ENCODE data around the gene TLL2. TPM values are rescaled to one million over a fixed set of nuclear protein-coding genes. Genes with fewer than 3 reads are reported as not detected.

The TLL2 gene
- total RNA-seq (2021) (0.09 and 0.11 TPM in 2 replicates), Bru-seq, nascent RNA (percentile 20 among the genes with signal in this experiment), BruChase-seq, experiment 1, labeled RNA remaining after a 2-hour chase (percentile 19 among the genes with signal in this experiment), BruChase-seq, experiment 2, labeled RNA remaining after a 6-hour chase (percentile 20 among the genes with signal in this experiment)
- long read RNA-seq = 0 reads

DNA sequence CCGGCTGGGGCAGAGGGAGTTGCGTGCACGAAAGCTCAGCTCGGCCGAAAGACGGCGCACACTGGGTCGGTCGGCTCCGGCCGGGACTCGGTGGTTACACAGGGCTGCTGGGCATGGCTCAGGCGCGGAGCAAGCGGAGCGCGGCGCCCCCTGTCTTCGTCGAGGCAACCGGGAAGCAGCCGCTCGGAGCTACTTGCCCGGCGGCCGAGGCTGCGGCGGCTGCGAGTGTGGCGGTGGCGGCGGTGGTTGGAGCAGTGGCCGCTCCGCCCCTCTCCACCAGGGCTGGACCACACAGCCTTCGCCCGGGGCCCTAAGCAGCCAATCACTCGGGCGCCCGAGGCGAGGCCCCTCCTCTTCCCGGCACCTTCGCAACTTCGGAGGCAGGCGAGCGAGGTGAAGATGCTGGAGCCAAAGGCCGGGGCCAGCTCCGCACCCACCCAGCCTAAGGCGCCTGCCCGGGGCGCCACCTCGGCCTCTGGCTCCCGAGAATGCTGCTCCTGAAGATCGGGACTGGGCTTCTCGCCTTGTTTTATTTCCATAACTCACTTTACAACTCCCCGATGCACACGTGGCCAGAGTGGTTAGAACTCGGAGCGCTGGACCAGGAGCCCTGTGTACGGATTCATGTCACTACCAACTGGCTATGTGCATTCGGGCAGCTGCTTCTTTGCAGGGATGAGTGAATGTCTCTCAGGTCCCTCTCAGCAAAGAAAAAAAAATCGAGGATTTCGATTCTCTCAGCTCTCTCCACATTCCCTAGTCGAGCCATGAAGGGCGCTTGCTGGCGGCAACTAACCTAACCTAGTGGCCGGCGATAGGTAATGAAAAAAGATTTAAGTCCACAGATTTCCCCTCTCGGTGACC lies at the start of gene TLL2:
Gene TLL2 (minus strand): TSS at position 229 of the 864 bp plus-strand sequence. CDS start 241 bp downstream, outside the sequence.
- Histone ChIP-seq H3K36me3 (ENCODE audit: insufficient read depth, low read length, poor library complexity, severe bottlenecking) (no peaks in the 10 kb centered on the region), H3K27ac (ENCODE audit: low read depth, low read length, poor library complexity, severe bottlenecking) (no peak within 1 kb of the TSS), H3K9me3 (ENCODE audit: low read depth, low read length, poor library complexity, severe bottlenecking) (no peaks in the 10 kb centered on the region), H3K27me3 (replicated peaks; ENCODE audit: insufficient read depth, low read depth, low read length, poor library complexity) (peaks cover 23% of the 10 kb centered on the region), H3K4me1 (ENCODE audit: insufficient read depth, low read length, poor library complexity, severe bottlenecking) (peaks cover 6% of the 10 kb centered on the region), H3K4me3 (ENCODE audit: low read depth, low read length, poor library complexity, severe bottlenecking) (peak within 1 kb of the TSS; percentile 50)
- DNase-seq (ENCODE audit: low spot score) = peak; percentile 91
- BruUV-seq (replicated peaks) = no TSS peak
- POLR2A ChIA-PET (ENCODE audit: low non-redundant PET) = interaction anchor here (0.6 kb wide), 1 partner anchor 40 kb away, joined by 4 read pairs; no protein-coding TSS in a partner anchor
- intact Hi-C loops (cut with micrococcal nuclease; ENCODE audit: unreplicated experiment) = no loop called here
- CTCF ChIA-PET = interaction anchor here (0.8 to 1.5 kb wide), 4 partner anchors 83 to 143 kb away, joined by 3 to 6 read pairs (median 4); no protein-coding TSS in a partner anchor
- TF ChIP-seq, protein P1, sequence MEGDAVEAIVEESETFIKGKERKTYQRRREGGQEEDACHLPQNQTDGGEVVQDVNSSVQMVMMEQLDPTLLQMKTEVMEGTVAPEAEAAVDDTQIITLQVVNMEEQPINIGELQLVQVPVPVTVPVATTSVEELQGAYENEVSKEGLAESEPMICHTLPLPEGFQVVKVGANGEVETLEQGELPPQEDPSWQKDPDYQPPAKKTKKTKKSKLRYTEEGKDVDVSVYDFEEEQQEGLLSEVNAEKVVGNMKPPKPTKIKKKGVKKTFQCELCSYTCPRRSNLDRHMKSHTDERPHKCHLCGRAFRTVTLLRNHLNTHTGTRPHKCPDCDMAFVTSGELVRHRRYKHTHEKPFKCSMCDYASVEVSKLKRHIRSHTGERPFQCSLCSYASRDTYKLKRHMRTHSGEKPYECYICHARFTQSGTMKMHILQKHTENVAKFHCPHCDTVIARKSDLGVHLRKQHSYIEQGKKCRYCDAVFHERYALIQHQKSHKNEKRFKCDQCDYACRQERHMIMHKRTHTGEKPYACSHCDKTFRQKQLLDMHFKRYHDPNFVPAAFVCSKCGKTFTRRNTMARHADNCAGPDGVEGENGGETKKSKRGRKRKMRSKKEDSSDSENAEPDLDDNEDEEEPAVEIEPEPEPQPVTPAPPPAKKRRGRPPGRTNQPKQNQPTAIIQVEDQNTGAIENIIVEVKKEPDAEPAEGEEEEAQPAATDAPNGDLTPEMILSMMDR (conservative IDR thresholded peaks at IDR 0.05; ENCODE audit: low read depth, low read length) = peak; percentile 72
- TF ChIP-seq EZH2 (IDR thresholded peaks at IDR 0.05; ENCODE audit: borderline replicate concordance, low read depth, low read length, poor library complexity, severe bottlenecking) = no peak

DNA sequence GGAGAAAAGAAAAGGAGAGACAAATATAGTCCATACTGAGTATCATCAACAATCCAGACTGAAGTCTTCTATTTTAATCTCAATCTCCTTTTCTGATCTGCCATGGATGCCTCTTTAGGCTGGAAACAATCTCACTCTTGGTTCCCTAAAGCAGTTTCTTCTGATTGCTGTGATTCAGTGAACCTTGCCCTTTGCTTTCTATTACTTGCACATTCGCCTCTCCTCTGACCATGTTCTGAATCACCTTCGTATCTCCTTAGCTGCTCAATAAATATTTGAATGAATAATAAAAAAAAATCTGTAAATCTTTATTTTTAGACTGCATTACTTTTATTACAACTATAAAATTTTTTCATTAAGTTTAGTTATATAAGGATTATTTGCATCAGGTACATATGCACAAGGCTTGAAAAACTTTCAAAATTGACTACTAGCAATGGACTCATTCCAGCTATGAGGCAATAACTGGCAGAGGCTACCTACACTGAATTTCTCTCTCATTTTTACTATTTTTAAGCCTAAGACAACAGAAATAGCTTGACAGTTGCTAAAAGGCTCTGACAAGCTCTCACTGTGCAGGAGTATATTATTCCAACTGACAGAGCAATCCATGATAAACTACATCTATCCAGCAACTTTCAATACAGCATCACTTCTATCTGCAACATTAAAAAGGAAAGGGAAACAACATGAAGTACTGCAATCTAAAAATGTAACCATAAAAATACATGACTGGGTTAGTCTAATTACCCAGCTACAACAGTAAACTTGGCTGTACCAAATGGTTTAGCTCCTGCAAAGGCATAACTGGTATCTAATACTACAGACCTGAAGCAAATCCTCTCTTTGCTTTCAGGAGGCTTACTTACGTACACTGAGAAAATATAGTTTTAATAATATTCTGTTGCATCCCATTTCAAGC lies 47.5 kb upstream of the TLL2 start:
- intact Hi-C loops (cut with micrococcal nuclease; ENCODE audit: unreplicated experiment) = no loop called here
- TF ChIP-seq, protein P1 (conservative IDR thresholded peaks at IDR 0.05; ENCODE audit: low read depth, low read length) = no peak
- TF ChIP-seq EZH2 (IDR thresholded peaks at IDR 0.05; ENCODE audit: borderline replicate concordance, low read depth, low read length, poor library complexity, severe bottlenecking) = no peak
- peaks cover 7% of the 10 kb centered on the region for H3K4me1 ChIP-seq (ENCODE audit: insufficient read depth, low read length, poor library complexity, severe bottlenecking)
- H3K36me3 ChIP-seq (ENCODE audit: insufficient read depth, low read length, poor library complexity, severe bottlenecking) = peaks cover 26% of the 10 kb centered on the region
- CTCF ChIA-PET = no interaction called here
- DNase-seq (ENCODE audit: low spot score) = no peak
- H3K4me3 ChIP-seq (ENCODE audit: low read depth, low read length, poor library complexity, severe bottlenecking) = no peak overlapping the region
- POLR2A ChIA-PET (ENCODE audit: low non-redundant PET) = no interaction called here
- H3K27me3 ChIP-seq (replicated peaks; ENCODE audit: insufficient read depth, low read depth, low read length, poor library complexity) = no peaks in the 10 kb centered on the region
- H3K27ac ChIP-seq (ENCODE audit: low read depth, low read length, poor library complexity, severe bottlenecking) = no peak overlapping the region
- BruUV-seq (replicated peaks) = no TSS peak
- no peaks in the 10 kb centered on the region for H3K9me3 ChIP-seq (ENCODE audit: low read depth, low read length, poor library complexity, severe bottlenecking)

DNA sequence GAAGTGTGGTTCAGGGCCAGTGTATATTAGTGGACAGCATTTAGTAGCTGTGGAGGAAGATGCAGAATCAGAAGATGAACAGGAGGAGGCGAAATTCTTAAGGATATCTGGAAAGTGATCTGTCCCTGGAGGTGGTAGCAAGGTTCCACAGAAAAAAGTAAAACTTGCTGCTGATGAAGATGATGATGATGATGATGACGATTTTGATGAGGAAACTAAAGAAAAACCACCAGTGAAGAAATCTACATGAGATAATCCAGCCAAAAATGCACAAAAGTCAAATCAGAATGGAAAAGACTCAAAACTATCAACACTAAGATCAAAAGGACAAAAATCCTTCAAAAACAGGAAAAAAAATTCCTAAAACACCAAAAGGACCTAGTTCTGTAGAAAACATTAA lies 46.8 kb upstream of the TLL2 start:
- CTCF ChIA-PET = no interaction called here
- H3K27ac ChIP-seq (ENCODE audit: low read depth, low read length, poor library complexity, severe bottlenecking) = no peak overlapping the region
- no TSS peak for BruUV-seq (replicated peaks)
- no peak for TF ChIP-seq EZH2 (IDR thresholded peaks at IDR 0.05; ENCODE audit: borderline replicate concordance, low read depth, low read length, poor library complexity, severe bottlenecking)
- TF ChIP-seq, protein P1 (conservative IDR thresholded peaks at IDR 0.05; ENCODE audit: low read depth, low read length) = no peak
- H3K36me3 ChIP-seq (ENCODE audit: insufficient read depth, low read length, poor library complexity, severe bottlenecking) = peaks cover 29% of the 10 kb centered on the region
- no peaks in the 10 kb centered on the region for H3K27me3 ChIP-seq (replicated peaks; ENCODE audit: insufficient read depth, low read depth, low read length, poor library complexity)
- no peak for DNase-seq (ENCODE audit: low spot score)
- no peaks in the 10 kb centered on the region for H3K9me3 ChIP-seq (ENCODE audit: low read depth, low read length, poor library complexity, severe bottlenecking)
- intact Hi-C loops (cut with micrococcal nuclease; ENCODE audit: unreplicated experiment) = no loop called here
- H3K4me1 ChIP-seq (ENCODE audit: insufficient read depth, low read length, poor library complexity, severe bottlenecking) = no peaks in the 10 kb centered on the region
- POLR2A ChIA-PET (ENCODE audit: low non-redundant PET) = no interaction called here
- no peak overlapping the region for H3K4me3 ChIP-seq (ENCODE audit: low read depth, low read length, poor library complexity, severe bottlenecking)
